Neural progenitor cell (in vitro differentiated cells): ENCODE results near the gene TMEM244.

ENCODE experiments used
- CTCF ChIP-seq: fragments of 200-600 bp; sonication (generic); IDR thresholded peaks from 2 replicates; pipeline ENCODE4 v1.5.1; 2017; ENCODE audit warnings: antibody characterized with exemption, mild to moderate bottlenecking
- EZH2 ChIP-seq: fragments of 200-600 bp; sonication (generic); IDR thresholded peaks from 2 replicates; pipeline ENCODE4 v1.6.1; 2017; ENCODE audit warnings: antibody characterized with exemption, mild to moderate bottlenecking, moderate library complexity
- EZH2phosphoT487 ChIP-seq: fragments of 200-600 bp; sonication (generic); IDR thresholded peaks from 2 replicates; pipeline ENCODE4 v1.6.1; 2017; ENCODE audit warnings: antibody characterized with exemption

- no peak for TF ChIP-seq CTCF
- TF ChIP-seq EZH2phosphoT487, result no peak
- no peak for TF ChIP-seq EZH2
Observed at GRCh38 chr6:129843573-129843972, 17.5 kb downstream of the TMEM244 start.
